Putamen (tissue), 1 donor: ENCODE results near the gene ADAMTS5.

ENCODE experiments used
- DNase-seq: peaks from one replicate; pipeline ENCODE4 v3.0.0-alpha.2; 2016; ENCODE audit warnings: low spot score

The ADAMTS5 gene

DNA sequence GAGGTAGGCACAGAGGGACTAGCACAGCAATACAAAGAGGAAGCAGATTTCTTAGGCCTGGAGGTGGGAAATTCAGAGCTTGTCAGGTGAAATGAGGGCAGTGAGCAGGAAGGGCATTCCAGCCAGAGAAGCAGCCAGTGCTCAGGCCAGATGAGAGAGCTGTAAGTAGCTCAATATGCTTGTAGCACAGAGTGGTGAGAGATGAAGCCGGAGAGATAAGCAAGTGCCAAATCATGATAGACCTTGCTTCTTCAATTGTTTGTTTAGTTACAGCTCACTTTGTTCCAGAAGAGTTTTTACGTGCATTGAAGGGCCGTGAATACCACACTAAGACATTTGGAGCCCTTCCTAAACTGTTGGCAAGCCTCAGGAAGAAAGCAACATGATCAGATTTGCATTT is 79.6 kb downstream of the ADAMTS5 start:
- DNase-seq, result no peak

GRCh38 chr21:26884436-26884835 is 82.5 kb downstream of the ADAMTS5 start:
- no peak for DNase-seq

- DNase-seq, result no peak
Measured at GRCh38 chr21:26883768-26884167, 83.1 kb downstream of the ADAMTS5 start.

DNA sequence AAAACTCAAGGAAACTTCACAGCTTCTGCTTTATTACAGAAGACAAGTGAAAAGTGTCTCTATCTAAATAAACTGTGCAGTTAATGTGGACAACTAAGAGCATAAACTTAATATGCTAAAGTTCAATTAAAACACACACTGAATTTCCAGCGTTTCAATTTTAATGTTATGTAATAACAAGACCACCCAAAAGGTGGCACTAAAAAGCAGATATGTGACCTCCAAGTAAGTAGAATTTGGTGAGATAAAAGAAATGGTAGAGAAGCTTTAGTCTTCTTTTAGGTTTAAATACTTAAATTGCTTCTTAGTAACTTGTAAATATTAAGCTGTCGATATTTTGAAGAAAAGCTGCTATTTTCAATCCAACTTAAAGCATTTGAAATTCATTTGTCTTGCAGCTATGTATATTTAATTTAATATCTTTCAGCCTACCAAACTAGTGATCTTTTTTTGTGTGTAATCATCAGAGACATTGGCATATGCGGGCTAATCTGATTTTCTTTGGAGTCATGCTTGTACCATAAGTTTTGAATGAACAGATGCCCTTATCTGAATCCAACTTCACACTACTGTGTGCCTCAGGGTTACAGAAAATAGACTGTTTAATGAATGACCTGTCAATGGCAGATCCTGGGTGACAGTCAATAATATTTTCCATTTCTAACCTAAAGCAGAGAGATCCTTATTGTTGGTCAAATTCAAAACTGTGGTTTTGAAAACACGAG is 85.2 kb downstream of the ADAMTS5 start:
- DNase-seq, result no peak

GRCh38 chr21:26877018-26877417 is 89.9 kb downstream of the ADAMTS5 start:
- no peak for DNase-seq

DNA sequence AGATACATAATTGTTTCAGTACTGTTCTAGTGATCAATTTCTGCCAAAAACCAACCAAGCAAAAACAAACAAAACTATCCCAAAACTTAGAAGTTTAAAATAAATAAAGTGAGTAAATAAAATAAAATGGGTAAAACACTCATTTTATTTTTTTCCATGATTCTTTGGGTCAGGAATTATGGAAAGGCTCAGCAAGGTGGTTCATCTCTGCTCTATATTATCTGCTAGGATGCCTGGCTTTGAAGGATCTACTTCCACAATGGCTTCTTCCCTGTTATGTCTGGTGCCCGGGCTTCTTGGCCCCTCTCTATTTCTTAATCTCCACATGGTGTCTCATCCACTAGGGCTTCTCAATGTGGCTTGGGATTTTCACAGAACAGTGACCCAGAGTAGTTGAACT is 92.5 kb downstream of the ADAMTS5 start:
- no peak for DNase-seq
